Spinal cord (tissue), 10 donors: Measurements from ENCODE around the gene NUMA1. TPM values are rescaled to one million over a fixed set of nuclear protein-coding genes. Genes with fewer than 3 reads are reported as not detected.
A peak's percentile ranks its signal among the peaks of the same experiment; 100 is the strongest.

Source experiments
- DNase-seq, 6 donors: peaks; one replicate each; pipeline versions ENCODE4 v3.0.0 to v3.0.0-alpha.2; 2013 to 2015; ENCODE audit warnings: low spot score in 6 of 6, low read depth in 4 of 6
- H3K27ac ChIP-seq: one replicate; pipeline ENCODE4 v1.5.1; 2013; ENCODE audit warnings: low read depth, low read length, control low read depth
- H3K27me3 ChIP-seq: one replicate; pipeline ENCODE4 v1.6.1; 2013; ENCODE audit warnings: low read length; ENCODE audit not compliant: control insufficient read depth, insufficient read depth
- H3K36me3 ChIP-seq: one replicate; pipeline ENCODE4 v1.6.1; 2013; ENCODE audit warnings: low read length; ENCODE audit not compliant: control insufficient read depth, insufficient read depth
- H3K4me1 ChIP-seq: one replicate; pipeline ENCODE4 v1.6.1; 2013; ENCODE audit warnings: low read length; ENCODE audit not compliant: control insufficient read depth, insufficient read depth
- H3K4me3 ChIP-seq: one replicate; pipeline ENCODE4 v1.5.1; 2013; ENCODE audit warnings: low read depth, low read length, control low read depth
- H3K9me3 ChIP-seq: one replicate; pipeline ENCODE4 v1.6.1; 2013; ENCODE audit warnings: low read length; ENCODE audit not compliant: control insufficient read depth, insufficient read depth
- WGBS: methylation state at CpG from one replicate; pipeline ENCODE4 v1.1.5; 2013; ENCODE audit warnings: missing lambda C conversion rate; ENCODE audit not compliant: insufficient coverage; 5-methylcytosine and 5-hydroxymethylcytosine counted together
- polyA plus RNA-seq, 2 donors: library from polyadenylated mRNA; unstranded; fragments of 120-200 nt; gene quantifications; one replicate each; pipeline ENCODE4 v1.2.1, GENCODE V29; 2013; ENCODE audit not compliant: insufficient read length in 2 of 2
- total RNA-seq, 2 donors: library from RNA; depleted of rRNA in 1 of 2; stranded (reverse); fragments of 120-200 nt in 1 of 2; fragments of >200 nt in 1 of 2; gene quantifications; one replicate each; pipeline versions ENCODE4 v1.2.3 to v1.2.4, GENCODE V29; 2013 to 2014
- donor health status: healthy.

The NUMA1 gene
- total and polyA plus RNA-seq, 4 donors = 104 to 187 (median 165) TPM

DNA sequence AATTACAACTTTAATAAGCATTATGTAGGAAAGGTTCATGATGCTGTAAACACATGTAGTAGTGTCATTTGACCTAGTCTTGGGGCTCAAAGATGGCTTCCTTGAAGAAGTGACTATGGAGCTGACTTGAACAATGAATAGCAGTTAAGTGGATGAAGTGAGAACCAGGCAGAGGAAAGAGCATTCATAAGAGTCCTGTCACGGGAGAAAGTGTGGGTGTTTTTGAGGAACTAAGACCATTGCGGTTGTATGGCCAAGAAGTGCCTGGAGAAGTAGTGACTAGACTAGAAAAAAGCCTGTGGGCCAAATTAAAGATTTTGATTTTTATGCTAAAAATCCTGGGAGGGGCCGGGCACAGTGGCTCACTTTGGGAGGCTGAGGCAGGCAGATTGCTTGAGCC lies 88.8 kb downstream of the NUMA1 start:
- no peaks in the 10 kb centered on the region for H3K4me1 ChIP-seq
- H3K9me3 ChIP-seq = no peaks in the 10 kb centered on the region
- 90% methylated on average over 3 of the region's 3 CpGs for WGBS
- H3K27ac ChIP-seq = no peak overlapping the region
- H3K4me3 ChIP-seq = no peak overlapping the region
- no peak for DNase-seq
- H3K36me3 ChIP-seq = peaks cover 18% of the 10 kb centered on the region
- H3K27me3 ChIP-seq = no peaks in the 10 kb centered on the region

DNA sequence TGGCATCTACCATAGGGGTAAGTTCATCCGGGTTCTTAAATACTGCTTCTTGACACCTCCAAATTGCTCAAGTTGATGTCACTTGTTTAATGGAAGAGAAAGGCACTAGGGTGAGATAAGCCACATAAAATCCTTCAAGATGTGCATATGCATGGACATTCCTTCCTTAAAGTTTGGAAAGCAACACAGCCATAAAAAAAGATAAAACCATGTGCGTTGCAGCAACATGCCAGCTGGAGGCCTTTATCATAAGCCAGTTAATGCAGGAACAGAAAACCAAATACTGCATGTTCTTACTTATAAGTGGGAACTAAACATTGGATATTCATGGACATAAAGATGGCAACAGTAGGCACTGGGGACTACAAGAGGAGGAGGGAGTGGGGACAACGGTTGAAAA lies 89.6 kb downstream of the NUMA1 start:
- no peak overlapping the region for H3K27ac ChIP-seq
- H3K27me3 ChIP-seq = no peaks in the 10 kb centered on the region
- DNase-seq = no peak
- no peak overlapping the region for H3K4me3 ChIP-seq
- no peaks in the 10 kb centered on the region for H3K9me3 ChIP-seq
- WGBS = 86% methylated on average over 1 of the region's 3 CpGs
- H3K36me3 ChIP-seq = peaks cover 14% of the 10 kb centered on the region
- H3K4me1 ChIP-seq = no peaks in the 10 kb centered on the region

DNA sequence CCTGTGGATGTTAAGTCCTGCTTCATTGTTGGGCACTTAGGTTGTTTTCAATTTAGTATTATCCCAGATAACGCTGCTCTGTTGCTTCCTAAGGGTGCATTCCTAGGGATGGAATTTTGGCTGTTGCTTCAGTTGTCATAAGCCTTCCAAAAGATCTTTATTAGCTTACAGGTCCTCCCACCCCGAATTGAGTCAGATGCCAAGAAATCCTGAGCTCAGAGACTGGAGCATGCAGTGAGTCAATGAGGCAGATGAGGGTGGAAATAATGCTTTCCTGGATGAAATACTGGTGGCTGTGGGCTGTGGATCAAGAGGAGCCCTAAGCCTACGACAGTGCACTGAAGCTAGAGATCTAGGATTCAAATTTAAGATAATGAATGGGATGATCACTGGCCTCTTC lies 92.3 kb downstream of the NUMA1 start:
- Histone ChIP-seq H3K4me3 (no peak overlapping the region), H3K27me3 (no peaks in the 10 kb centered on the region), H3K27ac (no peak overlapping the region), H3K4me1 (no peaks in the 10 kb centered on the region), H3K36me3 (peaks cover 16% of the 10 kb centered on the region), H3K9me3 (no peaks in the 10 kb centered on the region)
- no peak for DNase-seq
- 73% methylated on average over 1 of the region's 3 CpGs for WGBS

DNA sequence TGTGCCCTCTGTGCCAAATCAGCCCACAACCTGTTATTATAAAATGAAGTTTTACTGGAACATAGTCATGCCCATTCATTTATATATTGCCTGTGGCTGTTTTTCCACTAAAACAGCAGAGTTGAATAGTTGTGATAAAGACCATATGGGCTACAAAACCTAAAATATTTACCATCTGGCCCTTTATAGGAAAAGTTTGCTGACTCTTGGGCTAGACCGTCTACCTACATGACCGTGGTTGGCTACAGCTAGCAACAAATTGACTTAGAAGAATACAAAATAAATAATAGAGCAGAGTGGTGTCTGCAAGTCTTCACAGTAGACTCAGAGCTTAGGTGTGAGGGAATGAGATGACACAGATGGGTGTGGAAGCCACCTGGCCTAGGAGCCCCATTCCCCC lies 92.8 kb downstream of the NUMA1 start:
- no peaks in the 10 kb centered on the region for H3K9me3 ChIP-seq
- no peaks in the 10 kb centered on the region for H3K4me1 ChIP-seq
- peaks cover 16% of the 10 kb centered on the region for H3K36me3 ChIP-seq
- no CpG with 5 or more reads among the region's 2 CpGs for WGBS
- no peaks in the 10 kb centered on the region for H3K27me3 ChIP-seq
- no peak overlapping the region for H3K27ac ChIP-seq
- DNase-seq = no peak
- H3K4me3 ChIP-seq = no peak overlapping the region

DNA sequence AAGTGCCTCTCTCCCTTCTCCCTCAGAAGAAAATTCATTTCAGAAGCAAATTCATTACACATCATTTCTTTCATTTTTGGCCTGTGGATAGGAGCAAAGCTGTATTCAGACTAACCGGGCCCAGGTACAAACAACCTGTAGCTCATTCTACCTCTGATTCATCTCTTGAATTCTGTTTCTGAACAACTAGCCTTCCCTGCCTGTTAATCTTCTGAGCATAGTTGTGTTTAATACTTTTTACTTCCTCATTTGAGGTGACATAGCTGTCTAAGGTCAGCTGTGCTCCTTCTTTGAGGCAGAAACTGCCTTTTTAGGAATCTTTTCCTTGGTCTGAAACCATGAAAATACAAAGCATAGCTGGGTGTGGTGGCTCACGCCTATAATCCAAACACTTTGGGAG lies 94.2 kb downstream of the NUMA1 start:
- no peak overlapping the region for H3K4me3 ChIP-seq
- peaks cover 13% of the 10 kb centered on the region for H3K36me3 ChIP-seq
- H3K27ac ChIP-seq = no peak overlapping the region
- no peaks in the 10 kb centered on the region for H3K9me3 ChIP-seq
- H3K4me1 ChIP-seq = no peaks in the 10 kb centered on the region
- no peaks in the 10 kb centered on the region for H3K27me3 ChIP-seq
- DNase-seq = no peak
- WGBS = 100% methylated on average over 1 of the region's 2 CpGs

DNA sequence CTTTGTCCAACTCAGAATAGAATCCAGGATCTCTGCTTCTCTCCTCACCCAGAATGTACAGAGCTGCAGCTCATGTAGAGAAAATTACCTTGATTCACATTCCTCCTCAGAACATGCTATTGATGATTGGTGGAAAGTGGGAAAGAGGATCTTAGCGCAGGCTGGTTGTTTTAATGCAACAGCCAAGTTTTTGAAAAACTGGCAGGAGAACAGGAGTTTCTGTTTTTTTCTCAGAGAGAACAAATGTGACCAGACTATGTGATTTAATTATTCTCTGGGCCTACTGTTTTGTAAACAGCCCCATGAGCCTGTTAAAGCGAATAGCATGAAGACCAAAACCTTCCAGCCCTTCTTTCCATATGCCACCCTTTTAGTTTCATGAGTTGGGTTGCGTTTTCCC lies 100.7 kb downstream of the NUMA1 start:
- no CpG with 5 or more reads among the region's 3 CpGs for WGBS

DNA sequence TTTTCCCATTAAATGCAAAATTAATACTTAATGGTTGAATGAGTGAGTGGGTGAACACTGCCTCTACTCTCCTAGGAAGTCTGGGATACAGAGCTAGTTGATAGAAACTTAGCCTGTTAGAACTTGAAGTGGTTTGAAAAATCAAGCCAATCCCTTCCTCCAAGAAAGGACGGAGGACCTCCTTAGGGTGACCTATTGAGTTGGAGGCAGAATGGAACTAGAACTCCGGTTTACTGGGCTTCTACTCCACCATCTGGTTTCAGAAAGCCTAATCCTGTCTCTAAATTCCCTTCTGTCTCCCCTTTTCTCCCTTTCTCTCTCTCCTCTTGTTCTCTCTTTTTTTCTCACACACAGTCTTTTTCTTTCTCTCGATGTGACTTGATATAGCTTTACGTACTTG lies 101.2 kb downstream of the NUMA1 start:
- H3K36me3 ChIP-seq = peaks cover 8% of the 10 kb centered on the region
- no peak overlapping the region for H3K27ac ChIP-seq
- H3K9me3 ChIP-seq = no peaks in the 10 kb centered on the region
- peaks cover 8% of the 10 kb centered on the region for H3K4me1 ChIP-seq
- H3K4me3 ChIP-seq = no peak overlapping the region
- no peak for DNase-seq
- no peaks in the 10 kb centered on the region for H3K27me3 ChIP-seq
- WGBS = no CpG with 5 or more reads among the region's 4 CpGs

More for the DNA sequence above, 100.7 kb downstream of the NUMA1 start:
- DNase-seq = peak in 5 of 6 donors; percentile 7 to 82 (median 25)
- Histone ChIP-seq H3K4me1 (peaks cover 8% of the 10 kb centered on the region), H3K9me3 (no peaks in the 10 kb centered on the region), H3K27ac (no peak overlapping the region), H3K36me3 (peaks cover 10% of the 10 kb centered on the region), H3K27me3 (no peaks in the 10 kb centered on the region), H3K4me3 (no peak overlapping the region)

DNA sequence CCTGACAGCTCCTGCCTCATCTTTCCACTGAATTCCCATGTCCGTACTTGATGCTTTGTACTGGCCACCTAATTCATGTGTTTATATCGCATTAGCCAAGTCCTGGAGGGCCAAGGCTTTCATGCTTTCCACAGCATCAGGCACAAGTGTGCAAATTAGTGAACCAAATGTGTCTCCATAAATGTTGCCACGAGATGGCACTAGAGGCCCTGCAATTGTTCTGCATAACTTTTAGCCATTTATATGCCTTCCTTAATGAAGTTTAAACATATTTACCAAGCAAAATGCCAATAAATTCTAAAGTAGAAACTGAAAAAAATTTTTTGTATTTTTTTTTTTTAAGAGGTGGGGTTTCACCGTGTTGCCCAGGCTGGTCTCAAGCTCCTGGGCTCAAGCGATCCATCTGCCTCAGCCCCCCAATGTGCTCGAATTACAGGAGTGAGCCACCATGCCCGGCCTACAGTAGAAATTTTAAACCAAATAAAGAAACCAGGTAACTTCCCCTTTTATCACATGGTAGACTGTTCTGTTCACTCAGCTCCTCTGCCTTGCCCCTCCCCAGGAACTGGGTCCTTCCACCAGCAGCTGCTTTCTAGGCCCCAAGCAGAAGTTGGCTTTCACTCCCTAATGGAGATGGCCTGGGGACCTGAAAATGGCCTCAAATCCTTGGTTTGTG lies 102.5 kb downstream of the NUMA1 start:
- Histone ChIP-seq H3K9me3 (no peaks in the 10 kb centered on the region), H3K27me3 (no peaks in the 10 kb centered on the region), H3K27ac (no peak overlapping the region), H3K4me3 (no peak overlapping the region), H3K4me1 (peaks cover 8% of the 10 kb centered on the region), H3K36me3 (peaks cover 6% of the 10 kb centered on the region)
- peak in 5 of 6 donors; percentile 33 to 82 (median 51) for DNase-seq
- WGBS = 73% methylated on average over 5 of the region's 7 CpGs

DNA sequence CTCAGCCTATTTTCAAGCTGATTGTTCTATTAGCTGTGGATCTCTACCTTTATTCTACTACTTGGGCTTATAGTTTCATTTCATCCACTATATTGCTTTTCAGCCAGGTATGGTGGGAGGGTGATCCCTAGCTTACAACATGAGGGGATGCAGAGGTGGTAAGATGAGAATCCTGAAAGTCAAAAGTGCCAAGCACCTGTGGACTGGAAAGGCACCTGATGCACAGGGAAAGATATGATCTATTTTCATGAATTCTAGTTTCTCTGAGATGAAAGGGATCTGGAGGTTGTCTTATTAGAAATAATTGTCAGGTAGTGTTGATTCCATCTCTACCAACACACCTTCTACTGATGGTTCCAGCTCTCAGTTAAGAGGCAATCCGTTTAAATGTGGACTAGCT lies 103.3 kb downstream of the NUMA1 start:
- DNase-seq = no peak
- Histone ChIP-seq H3K9me3 (no peaks in the 10 kb centered on the region), H3K36me3 (peaks cover 6% of the 10 kb centered on the region), H3K4me1 (peaks cover 8% of the 10 kb centered on the region), H3K27me3 (no peaks in the 10 kb centered on the region), H3K4me3 (no peak overlapping the region), H3K27ac (no peak overlapping the region)
- WGBS = no CpG with 5 or more reads among the region's 1 CpG

DNA sequence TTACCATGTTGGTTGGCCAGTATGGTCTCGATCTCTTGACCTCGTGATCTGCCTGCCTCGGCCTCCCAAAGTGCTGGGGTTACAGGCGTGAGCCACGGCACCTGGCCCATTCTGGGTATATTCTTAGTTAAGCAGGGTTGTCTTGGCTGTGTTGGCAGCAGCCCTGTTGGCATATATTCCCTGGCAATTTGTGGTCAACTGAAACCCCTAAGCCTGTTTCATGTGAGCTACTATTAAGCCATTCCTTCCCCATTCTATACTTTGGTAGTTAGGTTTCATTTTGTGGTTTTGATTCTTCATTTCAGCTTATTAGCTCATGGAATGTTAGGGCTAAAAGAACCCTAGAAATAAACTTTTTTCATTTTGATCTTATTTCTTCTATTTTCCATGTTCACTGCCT lies 103.8 kb downstream of the NUMA1 start:
- Histone ChIP-seq H3K36me3 (peaks cover 6% of the 10 kb centered on the region), H3K4me3 (no peak overlapping the region), H3K9me3 (no peaks in the 10 kb centered on the region), H3K27ac (no peak overlapping the region), H3K27me3 (no peaks in the 10 kb centered on the region), H3K4me1 (peaks cover 8% of the 10 kb centered on the region)
- WGBS = 87% methylated on average over 3 of the region's 5 CpGs
- no peak for DNase-seq
